MM.1S (cell line): ENCODE results near the gene PTH2R.

Experiments
- DNase-seq: peaks from one replicate; pipeline ENCODE4 v3.0.0-alpha.2; 2015
- H2AFZ ChIP-seq: fragments of 300-600 bp; sonication (generic); 2 replicates; pipeline ENCODE4 v1.6.0; 2016; ENCODE audit warnings: antibody characterized with exemption, low read length
- H3F3A ChIP-seq: fragments of 300-600 bp; sonication (generic); 2 replicates; pipeline ENCODE4 v1.6.1; 2016; ENCODE audit warnings: mild to moderate bottlenecking, antibody characterized with exemption, low read length, moderate library complexity, mixed read lengths; ENCODE audit not compliant: insufficient read depth
- H3K27ac ChIP-seq: fragments of 300-600 bp; sonication (generic); 2 replicates; pipeline ENCODE4 v1.5.1; 2016; ENCODE audit warnings: mild to moderate bottlenecking, low read length
- H3K27me3 ChIP-seq: fragments of 300-600 bp; sonication (generic); replicated peaks from 2 replicates; pipeline ENCODE4 v1.6.0; 2016; ENCODE audit warnings: low read length; ENCODE audit not compliant: insufficient read depth
- H3K36me3 ChIP-seq: fragments of 300-600 bp; sonication (generic); replicated peaks from 2 replicates; pipeline ENCODE4 v1.6.1; 2016; ENCODE audit warnings: mild to moderate bottlenecking, low read length, mixed read lengths; ENCODE audit not compliant: insufficient read depth
- H3K4me1 ChIP-seq: fragments of 300-600 bp; sonication (generic); 2 replicates; pipeline ENCODE4 v1.6.1; 2016; ENCODE audit warnings: low read length, mixed read lengths
- H3K4me2 ChIP-seq: fragments of 300-600 bp; sonication (generic); 2 replicates; pipeline ENCODE4 v1.6.0; 2016; ENCODE audit warnings: low read depth, low read length
- H3K4me3 ChIP-seq: fragments of 300-600 bp; sonication (generic); 2 replicates; pipeline ENCODE4 v1.5.1; 2016; ENCODE audit warnings: low read length, mixed read lengths
- H3K79me2 ChIP-seq: fragments of 300-600 bp; sonication (generic); 2 replicates; pipeline ENCODE4 v1.6.1; 2016; ENCODE audit warnings: mixed run types, low read length, mixed read lengths
- H3K9ac ChIP-seq: fragments of 300-600 bp; sonication (generic); 2 replicates; pipeline ENCODE4 v1.6.1; 2016; ENCODE audit warnings: low read length, mixed read lengths
- H3K9me2 ChIP-seq: fragments of 300-600 bp; sonication (generic); replicated peaks from 2 replicates; pipeline ENCODE4 v1.6.1; 2016; ENCODE audit warnings: mild to moderate bottlenecking, low read length, mixed read lengths; ENCODE audit not compliant: insufficient read depth
- H3K9me3 ChIP-seq: fragments of 300-600 bp; sonication (generic); replicated peaks from 2 replicates; pipeline ENCODE4 v1.6.1; 2016; ENCODE audit warnings: mild to moderate bottlenecking, low read length, mixed read lengths; ENCODE audit not compliant: insufficient read depth
- H4K20me1 ChIP-seq: fragments of 300-600 bp; sonication (generic); 2 replicates; pipeline ENCODE4 v1.6.1; 2016; ENCODE audit warnings: mild to moderate bottlenecking, low read length, moderate library complexity, mixed read lengths; ENCODE audit not compliant: insufficient read depth
- EZH2 ChIP-seq: fragments of 300-600 bp; sonication (generic); optimal IDR thresholded peaks from 2 replicates; pipeline ENCODE3; 2017; ENCODE audit warnings: low read depth, mild to moderate bottlenecking, antibody characterized with exemption, low read length, mixed read lengths
- EZH2phosphoT487 ChIP-seq: fragments of 300-600 bp; sonication (generic); IDR thresholded peaks from 2 replicates; pipeline ENCODE4 v1.6.1; 2018; ENCODE audit warnings: antibody characterized with exemption, low read length
- TF ChIP-seq, protein P1 (sequence below): fragments of 300-600 bp; sonication (generic); IDR thresholded peaks from 2 replicates; pipeline ENCODE4 v1.5.1; 2016; ENCODE audit warnings: antibody characterized with exemption, low read length, mixed read lengths

Gene PTH2R

DNA sequence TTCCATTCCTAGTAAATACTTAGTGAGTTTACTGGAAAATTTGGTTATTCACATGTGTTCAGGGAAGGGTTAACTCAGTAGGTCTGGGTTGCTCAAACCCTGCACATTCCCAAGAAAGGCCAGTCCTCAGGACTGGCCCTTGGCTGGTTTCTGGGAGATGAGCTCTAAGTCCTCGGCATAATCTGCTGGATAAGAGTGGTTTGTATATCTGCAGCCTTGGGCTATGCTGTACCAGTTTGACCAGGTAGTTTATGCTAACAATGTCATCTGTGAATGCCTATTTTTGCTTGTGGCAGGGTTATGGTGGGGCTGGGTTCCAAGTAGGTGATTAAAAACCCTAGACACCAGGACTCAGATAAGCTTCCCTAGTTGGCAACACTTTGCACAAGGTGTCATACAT, 7.4 kb upstream of the PTH2R start:
- H2AFZ ChIP-seq, result no peak overlapping the region
- H3K27ac ChIP-seq, result no peak overlapping the region
- H3K4me2 ChIP-seq, result no peak overlapping the region
- no peak for TF ChIP-seq EZH2phosphoT487
- TF ChIP-seq, protein P1, sequence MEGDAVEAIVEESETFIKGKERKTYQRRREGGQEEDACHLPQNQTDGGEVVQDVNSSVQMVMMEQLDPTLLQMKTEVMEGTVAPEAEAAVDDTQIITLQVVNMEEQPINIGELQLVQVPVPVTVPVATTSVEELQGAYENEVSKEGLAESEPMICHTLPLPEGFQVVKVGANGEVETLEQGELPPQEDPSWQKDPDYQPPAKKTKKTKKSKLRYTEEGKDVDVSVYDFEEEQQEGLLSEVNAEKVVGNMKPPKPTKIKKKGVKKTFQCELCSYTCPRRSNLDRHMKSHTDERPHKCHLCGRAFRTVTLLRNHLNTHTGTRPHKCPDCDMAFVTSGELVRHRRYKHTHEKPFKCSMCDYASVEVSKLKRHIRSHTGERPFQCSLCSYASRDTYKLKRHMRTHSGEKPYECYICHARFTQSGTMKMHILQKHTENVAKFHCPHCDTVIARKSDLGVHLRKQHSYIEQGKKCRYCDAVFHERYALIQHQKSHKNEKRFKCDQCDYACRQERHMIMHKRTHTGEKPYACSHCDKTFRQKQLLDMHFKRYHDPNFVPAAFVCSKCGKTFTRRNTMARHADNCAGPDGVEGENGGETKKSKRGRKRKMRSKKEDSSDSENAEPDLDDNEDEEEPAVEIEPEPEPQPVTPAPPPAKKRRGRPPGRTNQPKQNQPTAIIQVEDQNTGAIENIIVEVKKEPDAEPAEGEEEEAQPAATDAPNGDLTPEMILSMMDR, result no peak
- TF ChIP-seq EZH2, result no peak
- H4K20me1 ChIP-seq, result no peaks in the 10 kb centered on the region
- no peak for DNase-seq
- no peaks in the 10 kb centered on the region for H3K4me1 ChIP-seq
- no peaks in the 10 kb centered on the region for H3K9me2 ChIP-seq
- no peaks in the 10 kb centered on the region for H3K27me3 ChIP-seq
- no peak overlapping the region for H3K9ac ChIP-seq
- H3K9me3 ChIP-seq, result no peaks in the 10 kb centered on the region
- H3K36me3 ChIP-seq, result no peaks in the 10 kb centered on the region
- H3F3A ChIP-seq, result no peaks in the 10 kb centered on the region
- H3K4me3 ChIP-seq, result no peak overlapping the region
- H3K79me2 ChIP-seq, result no peaks in the 10 kb centered on the region

DNA sequence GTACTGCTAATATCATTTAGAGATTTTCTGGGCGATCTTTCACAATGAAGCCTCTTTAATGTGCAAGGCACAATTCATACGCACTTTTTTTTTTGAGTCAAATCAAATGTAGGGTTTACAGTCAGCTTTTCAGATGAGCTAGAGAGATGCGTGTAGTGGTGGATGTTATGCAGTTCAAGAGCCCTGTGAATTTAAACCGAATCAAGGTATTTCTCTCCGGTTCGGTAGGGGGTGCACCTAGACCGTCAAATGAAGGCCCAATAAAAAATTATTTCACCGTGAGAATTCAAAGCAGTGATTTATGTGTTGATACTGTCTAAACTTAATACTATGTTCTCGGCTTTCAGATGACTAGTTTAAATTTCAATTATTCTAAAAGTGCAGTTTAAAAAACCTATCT, 1.1 kb downstream of the PTH2R start:
- Histone ChIP-seq H3K79me2 (no peaks in the 10 kb centered on the region), H3K4me3 (no peak overlapping the region), H3K4me2 (no peak overlapping the region), H3K9me2 (no peaks in the 10 kb centered on the region), H3K27me3 (no peaks in the 10 kb centered on the region), H3F3A (no peaks in the 10 kb centered on the region), H3K9me3 (no peaks in the 10 kb centered on the region), H3K27ac (no peak overlapping the region), H3K4me1 (no peaks in the 10 kb centered on the region), H2AFZ (no peak overlapping the region), H3K36me3 (no peaks in the 10 kb centered on the region), H3K9ac (no peak overlapping the region), H4K20me1 (no peaks in the 10 kb centered on the region)
- no peak for TF ChIP-seq EZH2phosphoT487
- TF ChIP-seq, protein P1, result no peak
- no peak for TF ChIP-seq EZH2
- DNase-seq, result no peak

DNA sequence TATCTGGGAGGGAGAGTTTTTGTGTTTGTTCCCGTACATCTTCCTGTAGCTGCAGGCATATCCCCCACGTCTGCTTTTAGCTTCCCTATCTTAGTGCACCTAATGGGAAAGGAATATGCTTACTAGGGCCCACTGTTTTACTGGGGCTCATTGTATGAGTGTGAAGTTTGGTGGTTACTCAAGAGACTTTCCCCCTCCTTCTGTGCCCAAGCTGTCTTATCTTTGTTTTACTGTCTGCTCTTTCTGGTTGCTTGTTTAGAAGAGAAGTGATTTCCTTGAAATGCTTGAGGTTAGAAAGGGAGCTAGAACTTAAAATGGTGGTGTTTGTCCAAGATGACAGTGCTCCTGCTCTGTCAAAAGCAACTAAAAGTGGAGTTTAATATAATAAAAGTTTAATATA, 7.3 kb downstream of the PTH2R start:
- Histone ChIP-seq H3K4me2 (no peak overlapping the region), H3K9me2 (no peaks in the 10 kb centered on the region), H3F3A (no peaks in the 10 kb centered on the region), H3K27ac (no peak overlapping the region), H3K36me3 (no peaks in the 10 kb centered on the region), H3K9me3 (no peaks in the 10 kb centered on the region), H3K4me1 (no peaks in the 10 kb centered on the region), H3K9ac (no peak overlapping the region), H2AFZ (no peak overlapping the region), H3K27me3 (no peaks in the 10 kb centered on the region), H3K79me2 (no peaks in the 10 kb centered on the region), H4K20me1 (no peaks in the 10 kb centered on the region), H3K4me3 (no peak overlapping the region)
- TF ChIP-seq EZH2 (no peak), EZH2phosphoT487 (no peak)
- TF ChIP-seq, protein P1, result no peak
- no peak for DNase-seq

DNA sequence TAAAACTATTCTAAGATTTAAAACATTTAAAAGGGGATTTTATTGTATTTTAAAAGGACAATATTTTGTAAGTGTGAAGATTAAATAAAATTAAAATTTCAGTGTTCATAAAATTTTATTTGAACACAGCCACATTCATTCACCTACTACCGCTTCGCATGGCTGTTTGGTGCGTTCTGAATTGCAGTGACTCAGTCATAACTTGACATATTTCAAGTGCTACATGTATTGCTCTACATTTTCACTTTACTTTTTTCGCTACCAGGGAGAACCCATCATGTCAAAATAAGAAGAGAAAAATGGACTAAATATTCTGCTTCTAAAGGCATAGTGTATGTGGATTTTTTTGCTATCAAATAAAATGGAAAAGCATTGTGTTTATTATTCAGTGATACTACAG, 8.7 kb downstream of the PTH2R start:
- H3K4me2 ChIP-seq, result no peak overlapping the region
- TF ChIP-seq, protein P1, result no peak
- TF ChIP-seq EZH2phosphoT487, result no peak
- no peak for TF ChIP-seq EZH2

More for the DNA sequence above, 8.7 kb downstream of the PTH2R start:
- Histone ChIP-seq H4K20me1 (no peaks in the 10 kb centered on the region), H3K79me2 (no peaks in the 10 kb centered on the region), H2AFZ (no peak overlapping the region), H3K9ac (no peak overlapping the region), H3K27me3 (no peaks in the 10 kb centered on the region), H3K27ac (no peak overlapping the region), H3F3A (no peaks in the 10 kb centered on the region), H3K4me3 (no peak overlapping the region), H3K9me3 (no peaks in the 10 kb centered on the region), H3K36me3 (no peaks in the 10 kb centered on the region), H3K4me1 (no peaks in the 10 kb centered on the region), H3K9me2 (no peaks in the 10 kb centered on the region)
- no peak for DNase-seq
